B cell (primary cell): ENCODE data around the gene MTG2. TPM values are rescaled to one million over a fixed set of nuclear protein-coding genes. Genes with fewer than 3 reads are reported as not detected.

Experiments used
- ATAC-seq: fragments of 200-7000 bp; cut with Tn5 transposase; one replicate; pipeline ENCODE4 v1.10.0; 2021; ENCODE audit warnings: low read depth, mild to moderate bottlenecking, moderate number of reproducible peaks, moderate library complexity
- CTCF ChIA-PET: fragments of 350-600 bp; sonication (Branson Sonifier 250); formaldehyde crosslinking; loops from one replicate; lab custom pipeline; 2021; ENCODE audit warnings: antibody characterized with exemption, inconsistent platforms; lab: Charles Lee
- POLR2A ChIA-PET: fragments of 350-600 bp; sonication (Branson Sonifier 250); formaldehyde crosslinking; loops from one replicate; lab custom pipeline; 2021; ENCODE audit warnings: antibody characterized with exemption; lab: Charles Lee
- DNase-seq: peaks from one replicate; pipeline ENCODE4 v3.0.0; 2013
- H2AFZ ChIP-seq: 2 replicates; pipeline ENCODE4 v1.6.1; 2012; ENCODE audit warnings: mild to moderate bottlenecking, low read depth, low read length; ENCODE audit not compliant: insufficient read depth, poor library complexity, severe bottlenecking
- H3K27ac ChIP-seq, 2 donors: 1 replicate in 1 of 2; 2 replicates in 1 of 2; pipeline ENCODE4 v1.5.1; 2012 to 2013; ENCODE audit warnings: low read length in 2 of 2, mild to moderate bottlenecking in 2 of 2, moderate library complexity in 1 of 2
- H3K27me3 ChIP-seq, 4 experiments: fragments of 200-600 bp in 1 of 4; sonication (generic) in 1 of 4; replicated peaks in 1 of 4; 1 replicate in 2 of 4; 2 replicates in 2 of 4; pipeline versions ENCODE4 v1.6.1 to v1.7.0; 2013 to 2016; ENCODE audit warnings: low read length in 3 of 4, mild to moderate bottlenecking in 2 of 4, mixed read lengths in 1 of 4, moderate library complexity in 1 of 4; ENCODE audit not compliant: insufficient read depth in 4 of 4, control insufficient read depth in 3 of 4; ENCODE audit errors: control extremely low read depth in 1 of 4
- H3K36me3 ChIP-seq, 2 experiments: replicated peaks in 1 of 2; 1 replicate in 1 of 2; 2 replicates in 1 of 2; pipeline versions ENCODE4 v1.6.1 to v1.7.1; 2013; ENCODE audit warnings: low read length in 1 of 2; ENCODE audit not compliant: insufficient read depth in 2 of 2, control insufficient read depth in 1 of 2; ENCODE audit errors: control extremely low read depth in 1 of 2, extremely low read depth in 1 of 2
- H3K4me1 ChIP-seq, 2 donors: fragments of 200-600 bp in 1 of 2; sonication (generic) in 1 of 2; 1 replicate in 1 of 2; 2 replicates in 1 of 2; pipeline versions ENCODE4 v1.5.1 to v1.6.1; 2013 to 2017; ENCODE audit warnings: low read length in 2 of 2; ENCODE audit not compliant: control insufficient read depth in 2 of 2, insufficient read depth in 2 of 2
- H3K4me2 ChIP-seq: replicated peaks from 2 replicates; pipeline ENCODE3; 2012; ENCODE audit warnings: mild to moderate bottlenecking, low read depth, low read length; ENCODE audit not compliant: poor library complexity, severe bottlenecking
- H3K4me3 ChIP-seq, 5 experiments: fragments of 200-600 bp in 1 of 5; sonication (generic) in 1 of 5; 1 replicate in 3 of 5; 2 replicates in 2 of 5; pipeline versions ENCODE4 v1.5.1 to v1.7.0; 2011 to 2016; ENCODE audit warnings: low read length in 4 of 5, mild to moderate bottlenecking in 4 of 5, low read depth in 2 of 5, control low read depth in 1 of 5, moderate library complexity in 1 of 5; ENCODE audit not compliant: insufficient read depth in 1 of 5; ENCODE audit errors: control extremely low read depth in 1 of 5, extremely low read depth in 1 of 5
- H3K79me2 ChIP-seq: fragments of 200-600 bp; sonication (generic); one replicate; pipeline ENCODE4 v1.6.0; 2016; ENCODE audit warnings: low read length; ENCODE audit not compliant: control insufficient read depth, insufficient read depth
- H3K9ac ChIP-seq: fragments of 200-600 bp; sonication (generic); 2 replicates; pipeline ENCODE4 v1.6.1; 2017; ENCODE audit warnings: mild to moderate bottlenecking, low read length, moderate library complexity
- H3K9me3 ChIP-seq, 3 donors: one replicate each; pipeline versions ENCODE4 v1.6.1 to v1.7.1; 2013; ENCODE audit warnings: low read length in 2 of 3; ENCODE audit not compliant: control insufficient read depth in 2 of 3, insufficient read depth in 1 of 3; ENCODE audit errors: control extremely low read depth in 1 of 3
- H4K20me1 ChIP-seq: 2 replicates; pipeline ENCODE4 v1.6.0; 2012; ENCODE audit warnings: mild to moderate bottlenecking, low read length; ENCODE audit not compliant: insufficient read depth, control insufficient read depth, poor library complexity, severe bottlenecking
- H3K27ac Mint-ChIP-seq: one replicate; pipeline ENCODE4 v1.8.0; 2021; ENCODE audit warnings: mixed read lengths
- H3K27me3 Mint-ChIP-seq: one replicate; pipeline ENCODE4 v1.8.0; 2021; ENCODE audit warnings: mixed read lengths
- H3K4me1 Mint-ChIP-seq: one replicate; pipeline ENCODE4 v1.8.0; 2021; ENCODE audit warnings: mixed read lengths
- H3K4me3 Mint-ChIP-seq: one replicate; pipeline ENCODE4 v1.8.0; 2021; ENCODE audit warnings: mixed read lengths
- H3K9me3 Mint-ChIP-seq: one replicate; pipeline ENCODE4 v1.8.0; 2022; ENCODE audit warnings: mixed read lengths; ENCODE audit not compliant: insufficient read depth
- EZH2 ChIP-seq: IDR thresholded peaks from 2 replicates; pipeline ENCODE4 v1.6.1; 2012; ENCODE audit warnings: borderline replicate concordance, low read depth, mild to moderate bottlenecking, moderate library complexity, low read length; ENCODE audit not compliant: insufficient read depth, poor library complexity, severe bottlenecking
- WGBS: methylation state at CpG from one replicate; pipeline ENCODE4 v1.1.5; 2013; ENCODE audit warnings: missing lambda C conversion rate; ENCODE audit not compliant: insufficient coverage; 5-methylcytosine and 5-hydroxymethylcytosine counted together
- intact Hi-C: fragments of 100-400 bp; cut with micrococcal nuclease; formaldehyde crosslinking; loops from one replicate; pipeline ENCODE4 v1.10.0; 2022
- polyA plus RNA-seq: library from polyadenylated mRNA; depleted of rRNA; stranded (reverse); fragments of >200 nt; gene quantifications from 2 replicates; pipeline ENCODE4 v1.2.3, GENCODE V29; 2012
- total RNA-seq, 2 donors: library from RNA; stranded (reverse); fragments of 120-200 nt in 1 of 2; gene quantifications; 1 replicate in 1 of 2; 2 replicates in 1 of 2; pipeline versions ENCODE4 v1.2.3 to v1.2.4, GENCODE V29; 2013 to 2022
- TF ChIP-seq, protein P1 (sequence below): fragments of 200-600 bp; IDR thresholded peaks from one replicate; pipeline ENCODE4 v1.8.0; 2022; ENCODE audit warnings: antibody characterized with exemption, mild to moderate bottlenecking

The MTG2 gene
- total and polyA plus RNA-seq, 2 donors (not counting 1 experiment from before 2014, with no cell fraction given), result 29.6 to 48.4 TPM

DNA sequence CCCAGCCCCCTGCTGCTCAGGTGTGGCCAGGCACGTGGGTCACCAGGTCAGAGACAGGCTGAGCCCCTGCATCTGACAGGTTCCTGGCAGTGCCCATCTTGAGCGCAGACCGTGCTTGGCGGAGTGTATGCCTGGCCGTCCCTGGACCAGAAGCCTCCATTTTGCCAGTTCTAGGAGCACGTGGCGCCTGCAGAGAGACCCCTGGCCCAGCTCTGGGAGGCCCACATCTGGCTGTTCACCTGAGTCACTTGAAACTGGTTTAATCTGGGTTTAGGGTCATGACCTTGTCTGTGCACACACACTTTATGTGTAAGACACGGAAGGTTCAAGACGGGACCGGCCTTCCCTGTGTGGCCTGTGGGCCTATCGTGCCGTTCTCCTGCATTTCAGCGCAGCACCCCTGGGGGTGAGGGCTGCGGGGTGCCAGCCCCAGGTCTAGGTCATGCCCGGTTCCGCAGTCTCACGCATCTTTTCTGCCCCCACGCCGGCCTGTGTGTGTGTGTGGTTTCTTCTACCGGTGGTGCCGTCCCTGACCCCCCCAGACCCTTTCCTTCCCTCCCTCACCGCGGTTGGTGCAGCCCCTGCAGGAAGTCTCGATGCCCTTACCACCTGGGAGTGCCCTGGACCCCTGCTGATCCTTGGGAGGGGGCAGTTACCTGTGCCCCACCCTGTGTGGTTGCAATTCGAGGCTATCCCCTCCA is 25.3 kb upstream of the MTG2 start:
- H3K36me3 ChIP-seq, result peaks cover 0 to 12% of the 10 kb centered on the region in 2 experiments
- no peak for DNase-seq
- no peak overlapping the region for H2AFZ ChIP-seq
- Mint-ChIP-seq H3K9me3 (peaks cover 6% of the 10 kb centered on the region), H3K4me3 (no peak overlapping the region), H3K27ac (no peak overlapping the region), H3K4me1 (peaks cover 11% of the 10 kb centered on the region), H3K27me3 (no peaks in the 10 kb centered on the region)
- H3K4me1 ChIP-seq, result peaks cover 0 to 4% of the 10 kb centered on the region in 2 donors
- WGBS, result 91% methylated on average over 22 of the region's 25 CpGs
- ChIA-PET POLR2A (no interaction called here), CTCF (interaction anchor here (1.2 to 1.5 kb wide), 2 partner anchors 147 kb away, joined by 4 to 13 read pairs; no protein-coding TSS in a partner anchor)
- no peak overlapping the region for H3K9ac ChIP-seq
- TF ChIP-seq, protein P1, sequence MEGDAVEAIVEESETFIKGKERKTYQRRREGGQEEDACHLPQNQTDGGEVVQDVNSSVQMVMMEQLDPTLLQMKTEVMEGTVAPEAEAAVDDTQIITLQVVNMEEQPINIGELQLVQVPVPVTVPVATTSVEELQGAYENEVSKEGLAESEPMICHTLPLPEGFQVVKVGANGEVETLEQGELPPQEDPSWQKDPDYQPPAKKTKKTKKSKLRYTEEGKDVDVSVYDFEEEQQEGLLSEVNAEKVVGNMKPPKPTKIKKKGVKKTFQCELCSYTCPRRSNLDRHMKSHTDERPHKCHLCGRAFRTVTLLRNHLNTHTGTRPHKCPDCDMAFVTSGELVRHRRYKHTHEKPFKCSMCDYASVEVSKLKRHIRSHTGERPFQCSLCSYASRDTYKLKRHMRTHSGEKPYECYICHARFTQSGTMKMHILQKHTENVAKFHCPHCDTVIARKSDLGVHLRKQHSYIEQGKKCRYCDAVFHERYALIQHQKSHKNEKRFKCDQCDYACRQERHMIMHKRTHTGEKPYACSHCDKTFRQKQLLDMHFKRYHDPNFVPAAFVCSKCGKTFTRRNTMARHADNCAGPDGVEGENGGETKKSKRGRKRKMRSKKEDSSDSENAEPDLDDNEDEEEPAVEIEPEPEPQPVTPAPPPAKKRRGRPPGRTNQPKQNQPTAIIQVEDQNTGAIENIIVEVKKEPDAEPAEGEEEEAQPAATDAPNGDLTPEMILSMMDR, result no peak
- TF ChIP-seq EZH2, result no peak
- no peaks in the 10 kb centered on the region for H3K27me3 ChIP-seq
- intact Hi-C loops, result no loop called here
- H4K20me1 ChIP-seq, result peaks cover 31% of the 10 kb centered on the region
- peaks cover 0 to 14% (median 0%) of the 10 kb centered on the region in 3 donors for H3K9me3 ChIP-seq
- peaks cover 51% of the 10 kb centered on the region for H3K79me2 ChIP-seq
- no peak overlapping the region for H3K4me2 ChIP-seq
- ATAC-seq, result no peak
- H3K4me3 ChIP-seq, result no peak overlapping the region
- H3K27ac ChIP-seq, result no peak overlapping the region

DNA sequence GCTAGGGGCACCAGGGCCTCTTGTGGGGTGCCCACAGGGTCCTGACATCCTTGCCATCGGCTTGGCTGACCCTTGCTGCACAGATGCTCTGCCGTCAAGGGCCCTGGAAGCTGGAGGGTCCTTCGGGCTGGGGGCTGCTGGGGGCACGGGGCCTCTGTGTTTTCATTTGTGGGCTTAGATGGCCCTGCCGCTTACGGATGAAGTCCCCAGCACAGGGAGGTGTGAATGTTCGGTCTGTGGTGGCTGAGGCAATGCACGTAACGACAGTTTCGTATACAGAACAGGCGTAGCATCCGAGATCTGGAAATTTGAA is 24.8 kb upstream of the MTG2 start:
- Mint-ChIP-seq H3K27ac (no peak overlapping the region), H3K9me3 (peaks cover 6% of the 10 kb centered on the region), H3K4me3 (no peak overlapping the region), H3K4me1 (peaks cover 11% of the 10 kb centered on the region), H3K27me3 (no peaks in the 10 kb centered on the region)
- TF ChIP-seq EZH2, result no peak
- TF ChIP-seq, protein P1, result no peak
- H3K4me1 ChIP-seq, result peaks cover 0 to 4% of the 10 kb centered on the region in 2 donors
- H3K4me3 ChIP-seq, result no peak overlapping the region
- CTCF ChIA-PET, result interaction anchor here (1.2 kb wide), 1 partner anchor 147 kb away, joined by 4 read pairs; no protein-coding TSS in a partner anchor
- no peak for ATAC-seq
- H3K79me2 ChIP-seq, result peaks cover 47% of the 10 kb centered on the region
- H3K9ac ChIP-seq, result no peak overlapping the region
- H2AFZ ChIP-seq, result no peak overlapping the region
- WGBS, result 99% methylated on average over 12 of the region's 12 CpGs
- H3K36me3 ChIP-seq, result peaks cover 0 to 18% of the 10 kb centered on the region in 2 experiments
- intact Hi-C loops, result no loop called here
- no peak overlapping the region for H3K4me2 ChIP-seq
- H3K27ac ChIP-seq, result no peak overlapping the region
- H4K20me1 ChIP-seq, result peaks cover 31% of the 10 kb centered on the region
- H3K27me3 ChIP-seq, result no peaks in the 10 kb centered on the region
- DNase-seq, result no peak
- peaks cover 0 to 9% (median 0%) of the 10 kb centered on the region in 3 donors for H3K9me3 ChIP-seq
- POLR2A ChIA-PET, result no interaction called here
